OCI-LY7 (cell line): ENCODE data around the gene PFKFB1.

Experiments
- CTCF ChIP-seq: fragments of 200-600 bp; sonication (generic); conservative IDR thresholded peaks from 2 replicates; pipeline ENCODE4 v1.5.1; 2014; ENCODE audit warnings: mild to moderate bottlenecking, antibody characterized with exemption, low read length, moderate library complexity, mixed read lengths
- EZH2phosphoT487 ChIP-seq: fragments of 200-600 bp; sonication (generic); IDR thresholded peaks from 2 replicates; pipeline ENCODE4 v1.6.1; 2018; ENCODE audit warnings: low read depth, borderline replicate concordance, mild to moderate bottlenecking, mixed run types, antibody characterized with exemption, low read length, moderate library complexity, mixed read lengths

- TF ChIP-seq CTCF (no peak), EZH2phosphoT487 (no peak)
Observed at GRCh38 chrX:54937416-54937815, 56.6 kb downstream of the PFKFB1 start.
